Esophagus muscularis mucosa (tissue), 4 donors: ENCODE data around the gene IKZF4. TPM values are rescaled to one million over a fixed set of nuclear protein-coding genes. Genes with fewer than 3 reads are reported as not detected.
"Not testable (repeated sequence)": the region's sequence is repeated elsewhere in the genome, so short reads cannot be mapped to it uniquely, and the experiment has no call there.

ENCODE experiments used
- DNase-seq: peaks from one replicate; pipeline ENCODE4 v3.0.0-alpha.2; 2017; ENCODE audit errors: extremely low spot score
- H3K27ac ChIP-seq, 4 donors: fragments of 200-600 bp; sonication (generic); replicated peaks in 1 of 4; 1 replicate in 3 of 4; 2 replicates in 1 of 4; pipeline ENCODE4 v1.5.1; 2016 to 2019; ENCODE audit warnings: mild to moderate bottlenecking in 1 of 4
- H3K27me3 ChIP-seq, 4 donors: fragments of 200-600 bp; sonication (generic); one replicate each; pipeline versions ENCODE4 v1.5.1 to v1.6.0; 2016 to 2019
- H3K36me3 ChIP-seq, 4 donors: fragments of 200-600 bp; sonication (generic); one replicate each; pipeline ENCODE4 v1.5.1; 2016 to 2019
- H3K4me1 ChIP-seq, 4 donors: fragments of 200-600 bp; sonication (generic); one replicate each; pipeline ENCODE4 v1.5.1; 2016 to 2019
- H3K4me3 ChIP-seq, 4 donors: fragments of 200-600 bp; sonication (generic); 1 replicate in 2 of 4; 2 replicates in 2 of 4; pipeline ENCODE4 v1.5.1; 2016 to 2019; ENCODE audit warnings: mild to moderate bottlenecking in 4 of 4, moderate library complexity in 1 of 4
- H3K9me3 ChIP-seq, 4 donors: fragments of 200-600 bp; sonication (generic); 1 replicate in 3 of 4; 2 replicates in 1 of 4; pipeline ENCODE4 v1.5.1; 2016 to 2019
- CTCF ChIP-seq, 3 experiments: fragments of 200-600 bp in 2 of 3; fragments of 450-650 bp in 1 of 3; sonication (generic) in 2 of 3; IDR thresholded peaks; one replicate each; pipeline ENCODE4 v1.5.1; 2017 to 2019; ENCODE audit warnings: antibody characterized with exemption in 3 of 3, mild to moderate bottlenecking in 2 of 3, moderate library complexity in 1 of 3
- EP300 ChIP-seq: sonication (generic); formaldehyde crosslinking; IDR thresholded peaks from one replicate; pipeline ENCODE4 v1.6.1; 2017; ENCODE audit warnings: antibody characterized with exemption
- POLR2A ChIP-seq: fragments of 450-650 bp; IDR thresholded peaks from one replicate; pipeline ENCODE4 v1.6.1; 2017; ENCODE audit warnings: antibody characterized with exemption, moderate library complexity, mild to moderate bottlenecking, low read depth
- POLR2AphosphoS5 ChIP-seq, 2 donors: sonication (generic); formaldehyde crosslinking; IDR thresholded peaks; one replicate each; pipeline ENCODE4 v1.6.1; 2017; ENCODE audit warnings: antibody characterized with exemption in 2 of 2
- WGBS: methylation state at CpG from one replicate; pipeline ENCODE4 v1.1.5; 2018; 5-methylcytosine and 5-hydroxymethylcytosine counted together
- intact Hi-C: fragments of 100-400 bp; cut with DNase I; formaldehyde crosslinking; loops from one replicate; pipeline ENCODE4 v1.15.1; 2023
- total RNA-seq, 4 donors: library from RNA; depleted of rRNA; stranded (reverse); fragments of >200 nt; gene quantifications; one replicate each; pipeline versions ENCODE4 v1.1.0 to v1.2.1, GENCODE V29; 2016

Gene IKZF4
- total RNA-seq, 4 donors from 2014 or later = 6.2 to 20.4 (median 9.7) TPM

GRCh38 chr12:55974308-55974730 is 46.5 kb upstream of the IKZF4 start:
- TF ChIP-seq POLR2A = no peak
- TF ChIP-seq CTCF (IDR thresholded peaks at IDR 0.05) = no peak
- TF ChIP-seq POLR2AphosphoS5 (IDR thresholded peaks at IDR 0.05) = no peak
- TF ChIP-seq EP300 = no peak
- intact Hi-C loops = no loop called here
- no peak for DNase-seq
- H3K27ac ChIP-seq = peak overlapping the region; percentile 90 to 98 (median 96)
- no peaks in the 10 kb centered on the region for H3K27me3 ChIP-seq
- H3K4me3 ChIP-seq = peak overlapping the region; percentile 74 to 99 (median 96)
- WGBS = 0% methylated on average over 7 of the region's 15 CpGs
- peaks cover 0 to 25% (median 13%) of the 10 kb centered on the region in 4 donors for H3K36me3 ChIP-seq
- H3K4me1 ChIP-seq = peaks cover 25 to 74% (median 58%) of the 10 kb centered on the region in 4 donors
- H3K9me3 ChIP-seq = no peaks in the 10 kb centered on the region

- no peak overlapping the region for H3K27ac ChIP-seq
- peaks cover 21 to 55% (median 36%) of the 10 kb centered on the region in 4 donors for H3K4me1 ChIP-seq
- H3K36me3 ChIP-seq = peaks cover 0 to 33% (median 22%) of the 10 kb centered on the region in 4 donors
- H3K9me3 ChIP-seq = no peaks in the 10 kb centered on the region
- no peaks in the 10 kb centered on the region for H3K27me3 ChIP-seq
- no peak for DNase-seq
- no peak overlapping the region for H3K4me3 ChIP-seq
- 88% methylated on average over 7 of the region's 7 CpGs for WGBS
- intact Hi-C loops = no loop called here
- TF ChIP-seq CTCF (IDR thresholded peaks at IDR 0.05) (no peak), EP300 (no peak), POLR2AphosphoS5 (IDR thresholded peaks at IDR 0.05) (no peak), POLR2A (no peak)
These were observed 42.5 kb upstream of the IKZF4 start for GRCh38 chr12:55978393-55978792.

- TF ChIP-seq CTCF (IDR thresholded peaks at IDR 0.05) = no peak
- TF ChIP-seq POLR2AphosphoS5 (IDR thresholded peaks at IDR 0.05) = no peak
- no peak for TF ChIP-seq POLR2A
- Histone ChIP-seq H3K36me3 (peaks cover 3 to 39% (median 29%) of the 10 kb centered on the region in 4 donors), H3K27ac (no peak overlapping the region), H3K4me1 (peaks cover 21 to 55% (median 36%) of the 10 kb centered on the region in 4 donors), H3K27me3 (no peaks in the 10 kb centered on the region), H3K4me3 (no peak overlapping the region), H3K9me3 (no peaks in the 10 kb centered on the region)
- intact Hi-C loops = no loop called here
- 96% methylated on average over 3 of the region's 3 CpGs for WGBS
- DNase-seq = no peak
These were observed 41.8 kb upstream of the IKZF4 start for GRCh38 chr12:55979069-55979468.

GRCh38 chr12:55981882-55982281 is 39.0 kb upstream of the IKZF4 start:
- H3K36me3 ChIP-seq = peaks cover 18 to 63% (median 51%) of the 10 kb centered on the region in 4 donors
- WGBS = 73% methylated on average over 5 of the region's 5 CpGs
- intact Hi-C loops = not testable (repeated sequence)

GRCh38 chr12:55982319-55982936 is 38.4 kb upstream of the IKZF4 start:
- H3K27me3 ChIP-seq = no peaks in the 10 kb centered on the region
- TF ChIP-seq CTCF (IDR thresholded peaks at IDR 0.05) (no peak), POLR2A (no peak), POLR2AphosphoS5 (IDR thresholded peaks at IDR 0.05) (no peak), EP300 (no peak)
- H3K4me3 ChIP-seq = no peak overlapping the region
- 58% methylated on average over 3 of the region's 3 CpGs for WGBS
- no peaks in the 10 kb centered on the region for H3K9me3 ChIP-seq
- peaks cover 24 to 69% (median 55%) of the 10 kb centered on the region in 4 donors for H3K36me3 ChIP-seq
- intact Hi-C loops = no loop called here
- peaks cover 0 to 24% (median 10%) of the 10 kb centered on the region in 4 donors for H3K4me1 ChIP-seq
- no peak overlapping the region for H3K27ac ChIP-seq
- DNase-seq = no peak

More at GRCh38 chr12:55981882-55982281, 39.0 kb upstream of the IKZF4 start:
- H3K9me3 ChIP-seq, H3K4me3 ChIP-seq, H3K27me3 ChIP-seq, DNase-seq, H3K27ac ChIP-seq: not testable (repeated sequence)
- H3K4me1 ChIP-seq = peaks cover 3 to 29% (median 15%) of the 10 kb centered on the region in 4 donors
